Measurements from ENCODE around the gene PLEKHA5. TPM values are rescaled to one million over a fixed set of nuclear protein-coding genes. Genes with fewer than 3 reads are reported as not detected.
A peak's percentile ranks its signal among the peaks of the same experiment; 100 is the strongest.

PLEKHA5 gene
- total and polyA plus RNA-seq, 2 of the 4 experiments (the other 2 are of a cell fraction): 5.3 to 12.2 TPM

- no TSS peak for BruUV-seq (replicated peaks)
- no peak overlapping the region for H4K91ac ChIP-seq (ENCODE audit: insufficient read depth, low read depth, low read length)
- ATAC-seq (ENCODE audit: low read depth): peak; percentile 45; the same call in 1 of the 2 replicates
These were observed 70.7 kb downstream of the PLEKHA5 start for GRCh38 chr12:19200261-19200660.

More at GRCh38 chr12:19200261-19200660, 70.7 kb downstream of the PLEKHA5 start:
- Histone ChIP-seq H2BK5ac (ENCODE audit: low read depth, low read length, poor library complexity, severe bottlenecking) (no peak overlapping the region), H3K4me2 (ENCODE audit: low read depth, low read length) (peak overlapping the region; percentile 56; the same call in 1 of the 2 replicates), H3K27me3 (ENCODE audit: control insufficient read depth, insufficient read depth, low read length) (no peaks in the 10 kb centered on the region), H3K9me1 (ENCODE audit: insufficient read depth, low read length) (peaks cover 7% of the 10 kb centered on the region; the same call in 1 of the 2 replicates), H3K14ac (replicated peaks; ENCODE audit: low read depth, low read length) (no peak overlapping the region), H2BK120ac (ENCODE audit: low read depth, low read length) (no peak overlapping the region), H2AK5ac (ENCODE audit: low read depth, low read length) (no peak overlapping the region), H3K56ac (ENCODE audit: extremely low read depth, insufficient read depth, low read length) (no peak overlapping the region), H4K5ac (ENCODE audit: low read depth, low read length) (no peak overlapping the region), H3K18ac (ENCODE audit: low read depth, low read length) (no peak overlapping the region), H2BK15ac (ENCODE audit: low read depth, low read length) (no peak overlapping the region), H3K4ac (ENCODE audit: low read depth, low read length) (no peak overlapping the region), H4K8ac (ENCODE audit: low read depth in 2 of 2, low read length in 2 of 2) (no peak overlapping the region), H4K20me1 (ENCODE audit: insufficient read depth, low read length) (no peaks in the 10 kb centered on the region), H2BK20ac (ENCODE audit: low read depth, low read length) (no peak overlapping the region), H3K4me3 (ENCODE audit: insufficient read depth, low read depth, low read length) (no peak overlapping the region), H3K4me1 (ENCODE audit: control insufficient read depth, insufficient read depth, low read length) (peaks cover 6% of the 10 kb centered on the region), H3K79me1 (ENCODE audit: low read depth in 1 of 2, low read length in 2 of 2) (peaks cover 14 to 36% of the 10 kb centered on the region in 2 experiments; a peak in 3 of 4 replicates), H2AFZ (replicated peaks; ENCODE audit: low read length, poor library complexity) (no peak overlapping the region), H2AK9ac (replicated peaks; ENCODE audit: low read depth, low read length, poor library complexity) (no peak overlapping the region), H3K9ac (ENCODE audit: low read depth, low read length) (no peak overlapping the region), H3K9me3 (ENCODE audit: control insufficient read depth, insufficient read depth, low read length) (no peaks in the 10 kb centered on the region), H3K23ac (ENCODE audit: low read depth, low read length) (no peak overlapping the region), H3K27ac (ENCODE audit: insufficient read depth, low read length) (no peak overlapping the region), H3K36me3 (ENCODE audit: control insufficient read depth, insufficient read depth, low read length) (no peaks in the 10 kb centered on the region; the same call in 1 of the 2 replicates)
- ChIA-PET POLR2A (ENCODE audit: unreplicated experiment) (no interaction called here), CTCF (interaction anchor here (1.3 to 1.5 kb wide), 2 partner anchors 14 to 27 kb away, joined by 3 to 5 read pairs; no protein-coding TSS in a partner anchor)
- intact Hi-C loops (cut with micrococcal nuclease): no loop called here
- TF ChIP-seq MAFK (IDR thresholded peaks at IDR 0.05; ENCODE audit: low read depth, low read length) (no peak), RAD21 (IDR thresholded peaks at IDR 0.05; ENCODE audit: low read length) (no peak), CEBPB (IDR thresholded peaks at IDR 0.05; ENCODE audit: low read depth, low read length) (no peak), RFX5 (IDR thresholded peaks at IDR 0.05; ENCODE audit: low read depth, low read length) (no peak), FOS (IDR thresholded peaks at IDR 0.05; ENCODE audit: low read depth, low read length) (no peak; the same call in 1 of the 2 replicates), CHD1 (IDR thresholded peaks at IDR 0.05; ENCODE audit: low read depth, low read length) (no peak), CTCF (conservative IDR thresholded peaks at IDR 0.05; ENCODE audit: low read depth, low read length) (no peak)
- dilution Hi-C loops (cut with HindIII; ENCODE audit: low sequenced_read_pairs, unreplicated experiment): no loop called here
- no CpG with 5 or more reads among the region's 1 CpG for WGBS, 2 experiments (ENCODE audit: extremely low coverage in 2 of 2, insufficient read length in 1 of 2)
- peak; percentile 73 for DNase-seq
- in situ Hi-C loops (cut with MboI; ENCODE audit: low sequenced_read_pairs): no loop called here

Data from IMR-90 (cell line).